Ovary (tissue), 3 donors: ENCODE data around the gene OR2AK2.
"Not testable (repeated sequence)": the region's sequence is repeated elsewhere in the genome, so short reads cannot be mapped to it uniquely, and the experiment has no call there.

Source experiments
- CTCF ChIP-seq, 3 donors: fragments of 450-650 bp in 2 of 3; fragments of 200-600 bp in 1 of 3; IDR thresholded peaks; one replicate each; pipeline versions ENCODE4 v1.5.1 to v1.8.0; 2016 to 2022; ENCODE audit warnings: antibody characterized with exemption in 3 of 3, mild to moderate bottlenecking in 1 of 3
- EP300 ChIP-seq: sonication (generic); formaldehyde crosslinking; IDR thresholded peaks from one replicate; pipeline ENCODE4 v1.6.1; 2017; ENCODE audit warnings: antibody characterized with exemption
- POLR2A ChIP-seq: fragments of 450-650 bp; IDR thresholded peaks from one replicate; pipeline ENCODE4 v1.6.1; 2017; ENCODE audit warnings: antibody characterized with exemption, mild to moderate bottlenecking, moderate library complexity
- donor health status: DM: no; HTN: no; CAD: no.

GRCh38 chr1:247936965-247937734, 27.9 kb upstream of the OR2AK2 start:
- TF ChIP-seq CTCF (IDR thresholded peaks at IDR 0.05); EP300; POLR2A: not testable (repeated sequence)
